SK-N-DZ (cell line): ENCODE results near the gene CBL.
A peak's percentile ranks its signal among the peaks of the same experiment; 100 is the strongest.

Source experiments
- DNase-seq: peaks from one replicate; pipeline ENCODE4 v3.0.0-alpha.2; 2015; ENCODE audit warnings: low spot score

CBL gene

DNA sequence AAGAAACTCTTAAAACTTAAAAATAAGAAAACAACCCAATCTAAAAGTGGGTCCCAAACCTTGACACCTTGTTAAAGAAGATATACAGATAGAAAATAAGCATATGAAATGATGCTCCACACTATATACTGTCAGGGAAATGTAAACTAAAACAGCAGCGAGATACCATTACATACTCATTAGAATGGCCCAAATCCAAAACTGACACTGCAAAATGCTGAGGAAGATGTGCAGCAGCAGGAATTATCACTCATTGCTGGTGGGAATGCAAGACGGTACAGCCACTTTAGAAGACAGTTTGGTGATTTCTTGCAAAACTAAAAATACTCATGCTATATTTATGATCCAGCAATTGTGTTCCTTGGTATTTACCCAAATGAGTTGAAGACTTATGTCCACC, 123.2 kb downstream of the CBL start:
- no peak for DNase-seq

GRCh38 chr11:119330237-119330636, 124.1 kb downstream of the CBL start:
- DNase-seq: no peak

GRCh38 chr11:119332111-119332765, 126.1 kb downstream of the CBL start:
- no peak for DNase-seq

DNA sequence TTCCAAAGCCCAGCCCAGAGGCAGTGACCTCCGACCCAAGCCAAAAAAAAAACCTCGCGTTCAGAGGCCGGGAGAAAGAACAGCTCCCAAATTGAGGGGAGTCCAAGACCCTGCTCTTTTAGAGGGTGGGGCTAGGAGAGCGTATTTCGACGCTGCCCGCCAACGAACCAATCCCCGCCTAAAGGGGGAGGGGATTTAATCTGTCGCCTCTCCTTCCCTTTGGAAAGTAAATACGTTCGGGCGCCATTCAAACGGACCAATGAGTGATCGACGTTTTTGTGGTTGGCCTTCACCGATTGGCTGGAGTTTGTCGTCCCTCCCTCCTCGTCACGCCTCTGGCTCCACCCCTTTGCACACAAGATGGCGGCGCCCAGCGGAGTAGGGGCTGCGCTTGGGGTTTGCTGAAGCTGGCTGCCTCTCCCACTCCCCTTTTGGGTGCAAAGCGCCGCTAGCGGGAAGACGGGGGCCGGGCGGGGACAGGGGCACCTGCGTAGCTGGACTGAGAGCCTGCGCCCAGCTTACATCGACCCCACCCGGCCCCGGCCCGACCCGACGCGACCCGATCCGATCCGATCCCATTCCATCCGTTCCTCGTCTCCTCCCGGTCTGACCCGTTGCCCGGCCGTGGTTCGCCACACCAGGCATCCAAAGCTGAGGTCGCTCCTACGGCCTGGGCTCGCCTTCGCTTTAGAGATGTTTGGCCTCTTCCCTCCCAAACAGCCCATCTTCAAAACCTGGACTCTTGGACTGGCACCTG, 128.2 kb downstream of the CBL start, which contains the start of gene RNF26:
TSS of gene RNF26 (plus strand) at position 354 of the 757 bp plus-strand sequence. CDS start 596 bp downstream, outside the sequence.
- peak; percentile 96 for DNase-seq

GRCh38 chr11:119335091-119335654, 129.0 kb downstream of the CBL start:
- no peak for DNase-seq

DNA sequence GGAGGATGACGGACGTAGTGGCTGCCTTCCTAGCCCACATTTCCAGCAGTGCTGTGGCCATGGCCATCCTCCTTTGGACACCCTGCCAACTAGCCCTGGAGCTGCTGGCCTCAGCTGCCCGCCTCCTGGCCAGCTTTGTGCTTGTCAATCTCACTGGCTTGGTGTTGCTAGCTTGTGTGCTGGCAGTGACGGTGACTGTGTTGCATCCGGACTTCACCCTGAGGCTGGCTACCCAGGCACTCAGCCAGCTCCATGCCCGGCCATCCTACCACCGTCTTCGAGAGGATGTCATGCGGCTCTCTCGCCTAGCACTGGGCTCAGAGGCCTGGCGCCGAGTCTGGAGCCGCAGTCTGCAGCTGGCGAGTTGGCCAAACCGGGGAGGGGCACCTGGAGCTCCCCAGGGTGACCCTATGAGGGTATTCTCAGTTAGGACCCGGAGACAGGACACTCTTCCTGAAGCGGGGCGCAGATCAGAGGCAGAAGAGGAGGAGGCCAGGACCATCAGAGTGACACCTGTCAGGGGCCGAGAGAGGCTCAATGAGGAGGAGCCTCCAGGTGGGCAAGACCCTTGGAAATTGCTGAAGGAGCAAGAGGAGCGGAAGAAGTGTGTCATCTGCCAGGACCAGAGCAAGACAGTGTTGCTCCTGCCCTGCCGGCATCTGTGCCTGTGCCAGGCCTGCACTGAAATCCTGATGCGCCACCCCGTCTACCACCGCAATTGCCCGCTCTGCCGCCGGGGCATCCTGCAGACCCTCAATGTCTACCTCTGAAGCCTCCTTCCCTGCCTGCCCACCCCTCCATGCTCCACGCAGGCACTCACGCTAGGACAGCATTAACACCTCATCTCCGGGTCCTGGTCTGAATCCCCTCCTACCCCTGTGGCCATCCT, 129.8 kb downstream of the CBL start:
- no peak for DNase-seq

GRCh38 chr11:119336744-119337469, 130.8 kb downstream of the CBL start:
- DNase-seq: no peak

- DNase-seq: peak; percentile 44
Measured at GRCh38 chr11:119337581-119338317, 131.6 kb downstream of the CBL start.

- peak; percentile 64 for DNase-seq
Measured at GRCh38 chr11:119338318-119338890, 132.3 kb downstream of the CBL start.

DNA sequence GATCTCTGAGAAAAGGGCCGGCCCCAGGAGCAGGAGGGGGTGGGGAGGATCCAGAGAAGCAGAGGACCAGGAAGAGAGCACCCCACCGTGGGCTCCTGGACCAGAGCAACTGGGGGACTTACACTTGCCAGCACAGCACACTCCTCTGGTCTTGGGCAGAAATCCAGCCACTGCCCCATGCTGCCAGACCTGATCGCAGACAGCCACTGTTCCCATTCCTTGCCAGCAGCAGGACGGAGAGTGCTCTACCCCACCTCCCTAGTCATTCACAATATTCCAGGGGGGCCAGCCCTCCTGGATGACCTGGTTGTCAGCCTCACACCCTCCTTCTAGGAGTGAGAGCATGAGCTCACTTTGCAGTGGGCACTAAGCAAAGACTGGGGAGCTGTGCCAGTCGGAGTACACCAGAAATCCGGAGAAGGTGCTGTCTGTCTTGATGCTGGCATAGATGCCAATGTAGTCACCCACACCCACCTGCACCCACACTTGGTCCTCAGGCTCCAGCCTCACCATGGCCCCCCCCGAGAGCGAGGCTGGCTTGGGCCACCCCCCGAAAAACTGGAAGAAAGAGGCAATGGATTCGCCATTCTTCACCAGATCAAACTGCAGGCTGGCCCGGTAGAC, 132.9 kb downstream of the CBL start:
- no peak for DNase-seq

DNA sequence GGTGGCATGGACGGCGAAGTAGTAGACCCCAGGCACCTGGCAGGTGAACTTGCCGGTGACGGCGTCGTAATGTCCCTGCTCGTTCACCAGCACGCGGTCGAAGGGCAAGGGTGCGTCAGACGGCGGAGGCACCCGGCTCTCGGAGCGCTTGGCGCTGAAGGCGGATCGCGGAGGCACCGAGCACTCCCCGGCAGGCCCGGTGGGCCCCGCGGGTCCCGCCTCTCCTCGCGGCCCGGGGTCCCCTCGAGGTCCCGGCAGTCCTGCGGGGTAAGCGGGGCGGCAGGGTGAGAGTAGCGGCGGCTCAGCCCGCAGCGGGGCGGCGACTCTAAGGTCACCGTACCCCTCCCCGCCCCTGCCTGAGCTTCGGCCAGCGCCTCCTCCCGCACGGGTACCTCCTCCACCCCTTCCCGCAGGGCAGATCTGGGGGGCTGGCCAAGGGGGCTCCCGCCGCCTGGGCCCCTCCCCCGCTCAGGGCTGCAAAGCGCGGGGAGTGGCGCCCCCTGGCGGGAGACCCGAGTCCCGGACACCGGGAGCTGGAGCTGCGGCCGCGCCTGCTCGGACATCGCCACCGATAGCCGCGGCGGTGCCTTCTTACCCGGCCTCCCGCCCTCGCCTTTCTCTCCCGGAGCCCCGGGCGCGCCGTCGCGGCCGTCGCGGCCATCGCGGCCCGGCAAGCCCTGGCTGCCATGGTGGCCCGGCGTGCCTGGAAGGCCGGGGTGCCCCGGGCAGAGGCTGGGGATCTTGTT, 133.6 kb downstream of the CBL start:
- DNase-seq: no peak

DNA sequence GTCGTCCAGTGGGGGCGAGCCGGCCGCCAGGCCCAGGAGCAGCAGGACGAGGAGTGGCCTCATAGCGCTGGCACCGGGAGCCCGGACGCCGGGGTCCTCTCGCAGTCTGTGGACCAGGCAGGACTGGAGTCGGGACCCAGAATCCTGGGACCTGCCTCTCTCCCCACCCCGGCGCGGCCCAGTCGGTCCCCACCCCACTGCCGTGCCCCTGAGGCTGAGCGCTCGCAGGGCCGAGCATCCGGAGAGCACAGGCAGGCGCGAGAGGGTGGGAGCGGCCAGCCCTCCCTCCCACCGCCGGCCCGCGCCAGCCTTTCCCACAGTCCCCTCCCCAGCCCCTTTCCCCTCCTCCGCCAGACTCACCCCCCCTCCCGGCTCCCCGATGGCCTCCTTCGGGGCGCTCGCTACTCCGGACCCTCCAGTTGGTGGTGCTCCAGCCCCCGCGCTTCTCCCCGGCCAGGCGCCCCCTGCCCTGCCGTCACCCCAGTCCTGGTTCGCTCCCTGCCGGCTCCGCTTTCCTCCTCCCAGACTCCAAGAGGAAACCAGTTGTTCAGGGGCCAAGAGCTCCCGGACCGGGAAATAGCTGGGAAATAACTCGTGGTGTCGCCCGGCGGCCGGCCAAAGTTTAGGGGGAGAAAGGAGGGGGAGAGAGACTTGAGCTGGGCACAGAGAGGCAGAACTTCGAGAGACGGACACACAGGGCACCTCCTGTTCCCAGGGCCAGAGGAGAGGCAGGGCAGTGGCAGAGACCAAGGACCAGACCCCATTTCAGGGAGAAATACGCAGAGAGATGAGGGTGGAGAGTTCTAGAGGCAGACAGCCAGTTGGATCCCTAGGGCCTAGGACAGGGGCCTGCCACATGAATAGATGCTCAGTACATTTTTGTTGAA, 134.4 kb downstream of the CBL start, which contains the start of gene C1QTNF5:
TSS of gene C1QTNF5 (minus strand) at position 549 of the 887 bp plus-strand sequence. CDS start at position 63, 486 bp downstream.
- no peak for DNase-seq

- no peak for DNase-seq
Measured at GRCh38 chr11:119341222-119342022, 135.3 kb downstream of the CBL start.

DNA sequence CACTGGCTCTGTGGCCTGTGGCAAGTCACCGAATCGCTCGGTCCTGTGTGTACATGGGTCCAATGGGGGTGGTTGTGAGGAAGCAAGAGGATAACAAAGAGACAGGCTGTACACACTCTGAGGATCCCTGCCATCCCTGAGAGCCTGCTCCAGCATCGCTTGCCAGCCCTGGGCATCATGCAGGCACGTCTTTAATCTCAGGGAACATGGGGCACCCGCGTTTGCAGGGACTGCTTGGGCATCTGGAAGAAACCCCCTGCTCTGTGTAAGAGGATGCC, 135.8 kb downstream of the CBL start:
- no peak for DNase-seq

GRCh38 chr11:119342362-119343130, 136.4 kb downstream of the CBL start:
- DNase-seq: no peak

GRCh38 chr11:119343726-119344125, 137.6 kb downstream of the CBL start:
- DNase-seq: no peak
